HL-60 (cell line): Measurements from ENCODE around the gene OR6T1.

Experiments
- CTCF ChIP-seq: IDR thresholded peaks from one replicate; pipeline ENCODE4 v1.5.1; 2011; ENCODE audit warnings: low read length, control low read depth, inconsistent platforms; ENCODE audit not compliant: insufficient read depth
- GABPA ChIP-seq: IDR thresholded peaks from 2 replicates; pipeline ENCODE4 v1.6.1; 2012; ENCODE audit warnings: low read depth
- POLR2AphosphoS5 ChIP-seq: IDR thresholded peaks from 2 replicates; pipeline ENCODE4 v1.6.1; 2012; ENCODE audit warnings: low read depth
- REST ChIP-seq: IDR thresholded peaks from 2 replicates; pipeline ENCODE4 v1.6.1; 2012; ENCODE audit warnings: low read depth; ENCODE audit not compliant: insufficient replicate concordance
- SPI1 ChIP-seq: IDR thresholded peaks from 2 replicates; pipeline ENCODE4 v1.6.1; 2012; ENCODE audit warnings: low read depth, mild to moderate bottlenecking, borderline replicate concordance

GRCh38 chr11:123899792-123900191 is 43.8 kb downstream of the OR6T1 start:
- TF ChIP-seq POLR2AphosphoS5 (no peak), CTCF (no peak), GABPA (no peak), REST (no peak), SPI1 (no peak)
